Measurements from ENCODE around the gene TMEM225B.
A peak's percentile ranks its signal among the peaks of the same experiment; 100 is the strongest.

Gene TMEM225B

DNA sequence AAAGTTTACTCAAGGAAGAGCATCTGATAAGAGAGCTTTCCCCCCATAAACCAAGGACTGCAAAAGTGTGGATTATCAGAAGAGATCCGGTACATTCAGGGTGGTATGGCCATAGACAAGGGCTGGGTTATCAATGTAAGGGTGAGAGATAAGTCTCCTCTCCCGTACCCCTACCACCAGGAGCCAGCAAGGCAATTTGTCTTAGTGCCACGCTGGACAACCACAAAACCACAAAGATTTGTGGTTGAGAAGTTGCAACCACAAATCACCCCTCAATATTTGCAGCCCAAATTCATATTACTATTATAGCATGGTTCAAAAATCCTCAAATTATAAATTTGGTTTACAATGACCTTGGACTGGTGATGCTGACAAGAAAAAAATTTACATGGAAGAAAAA is 16.4 kb downstream of the TMEM225B start:
- TF ChIP-seq ZBTB17 (tag by site-specific recombination; IDR thresholded peaks at IDR 0.05), result no peak
- TF ChIP-seq, protein P1, sequence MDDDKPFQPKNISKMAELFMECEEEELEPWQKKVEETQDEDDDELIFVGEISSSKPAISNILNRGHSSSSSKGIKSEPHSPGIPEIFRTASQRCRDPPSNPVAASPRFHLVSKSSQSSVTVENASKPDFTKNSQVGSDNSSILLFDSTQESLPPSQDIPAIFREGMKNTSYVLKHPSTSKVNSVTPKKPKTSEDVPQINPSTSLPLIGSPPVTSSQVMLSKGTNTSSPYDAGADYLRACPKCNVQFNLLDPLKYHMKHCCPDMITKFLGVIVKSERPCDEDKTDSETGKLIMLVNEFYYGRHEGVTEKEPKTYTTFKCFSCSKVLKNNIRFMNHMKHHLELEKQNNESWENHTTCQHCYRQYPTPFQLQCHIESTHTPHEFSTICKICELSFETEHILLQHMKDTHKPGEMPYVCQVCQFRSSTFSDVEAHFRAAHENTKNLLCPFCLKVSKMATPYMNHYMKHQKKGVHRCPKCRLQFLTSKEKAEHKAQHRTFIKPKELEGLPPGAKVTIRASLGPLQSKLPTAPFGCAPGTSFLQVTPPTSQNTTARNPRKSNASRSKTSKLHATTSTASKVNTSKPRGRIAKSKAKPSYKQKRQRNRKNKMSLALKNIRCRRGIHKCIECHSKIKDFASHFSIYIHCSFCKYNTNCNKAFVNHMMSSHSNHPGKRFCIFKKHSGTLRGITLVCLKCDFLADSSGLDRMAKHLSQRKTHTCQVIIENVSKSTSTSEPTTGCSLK (tag by site-specific recombination; IDR thresholded peaks at IDR 0.05), result no peak
- TF ChIP-seq, protein P2, sequence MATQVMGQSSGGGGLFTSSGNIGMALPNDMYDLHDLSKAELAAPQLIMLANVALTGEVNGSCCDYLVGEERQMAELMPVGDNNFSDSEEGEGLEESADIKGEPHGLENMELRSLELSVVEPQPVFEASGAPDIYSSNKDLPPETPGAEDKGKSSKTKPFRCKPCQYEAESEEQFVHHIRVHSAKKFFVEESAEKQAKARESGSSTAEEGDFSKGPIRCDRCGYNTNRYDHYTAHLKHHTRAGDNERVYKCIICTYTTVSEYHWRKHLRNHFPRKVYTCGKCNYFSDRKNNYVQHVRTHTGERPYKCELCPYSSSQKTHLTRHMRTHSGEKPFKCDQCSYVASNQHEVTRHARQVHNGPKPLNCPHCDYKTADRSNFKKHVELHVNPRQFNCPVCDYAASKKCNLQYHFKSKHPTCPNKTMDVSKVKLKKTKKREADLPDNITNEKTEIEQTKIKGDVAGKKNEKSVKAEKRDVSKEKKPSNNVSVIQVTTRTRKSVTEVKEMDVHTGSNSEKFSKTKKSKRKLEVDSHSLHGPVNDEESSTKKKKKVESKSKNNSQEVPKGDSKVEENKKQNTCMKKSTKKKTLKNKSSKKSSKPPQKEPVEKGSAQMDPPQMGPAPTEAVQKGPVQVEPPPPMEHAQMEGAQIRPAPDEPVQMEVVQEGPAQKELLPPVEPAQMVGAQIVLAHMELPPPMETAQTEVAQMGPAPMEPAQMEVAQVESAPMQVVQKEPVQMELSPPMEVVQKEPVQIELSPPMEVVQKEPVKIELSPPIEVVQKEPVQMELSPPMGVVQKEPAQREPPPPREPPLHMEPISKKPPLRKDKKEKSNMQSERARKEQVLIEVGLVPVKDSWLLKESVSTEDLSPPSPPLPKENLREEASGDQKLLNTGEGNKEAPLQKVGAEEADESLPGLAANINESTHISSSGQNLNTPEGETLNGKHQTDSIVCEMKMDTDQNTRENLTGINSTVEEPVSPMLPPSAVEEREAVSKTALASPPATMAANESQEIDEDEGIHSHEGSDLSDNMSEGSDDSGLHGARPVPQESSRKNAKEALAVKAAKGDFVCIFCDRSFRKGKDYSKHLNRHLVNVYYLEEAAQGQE (tag by site-specific recombination; IDR thresholded peaks at IDR 0.05), result no peak
- TF ChIP-seq ZNF791 (tag by site-specific recombination; IDR thresholded peaks at IDR 0.05), result no peak
- no peak for TF ChIP-seq ZNF792 (tag by site-specific recombination; IDR thresholded peaks at IDR 0.05)
- TF ChIP-seq, protein P3, sequence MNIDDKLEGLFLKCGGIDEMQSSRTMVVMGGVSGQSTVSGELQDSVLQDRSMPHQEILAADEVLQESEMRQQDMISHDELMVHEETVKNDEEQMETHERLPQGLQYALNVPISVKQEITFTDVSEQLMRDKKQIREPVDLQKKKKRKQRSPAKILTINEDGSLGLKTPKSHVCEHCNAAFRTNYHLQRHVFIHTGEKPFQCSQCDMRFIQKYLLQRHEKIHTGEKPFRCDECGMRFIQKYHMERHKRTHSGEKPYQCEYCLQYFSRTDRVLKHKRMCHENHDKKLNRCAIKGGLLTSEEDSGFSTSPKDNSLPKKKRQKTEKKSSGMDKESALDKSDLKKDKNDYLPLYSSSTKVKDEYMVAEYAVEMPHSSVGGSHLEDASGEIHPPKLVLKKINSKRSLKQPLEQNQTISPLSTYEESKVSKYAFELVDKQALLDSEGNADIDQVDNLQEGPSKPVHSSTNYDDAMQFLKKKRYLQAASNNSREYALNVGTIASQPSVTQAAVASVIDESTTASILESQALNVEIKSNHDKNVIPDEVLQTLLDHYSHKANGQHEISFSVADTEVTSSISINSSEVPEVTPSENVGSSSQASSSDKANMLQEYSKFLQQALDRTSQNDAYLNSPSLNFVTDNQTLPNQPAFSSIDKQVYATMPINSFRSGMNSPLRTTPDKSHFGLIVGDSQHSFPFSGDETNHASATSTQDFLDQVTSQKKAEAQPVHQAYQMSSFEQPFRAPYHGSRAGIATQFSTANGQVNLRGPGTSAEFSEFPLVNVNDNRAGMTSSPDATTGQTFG (tag by site-specific recombination; IDR thresholded peaks at IDR 0.05; ENCODE audit: borderline replicate concordance), result no peak
- TF ChIP-seq KLF9 (tag by site-specific recombination; IDR thresholded peaks at IDR 0.05; ENCODE audit: low read depth), result no peak
- no peak for TF ChIP-seq ZBTB20 (tag by site-specific recombination; IDR thresholded peaks at IDR 0.05)
- TF ChIP-seq ZNF311 (tag by site-specific recombination; IDR thresholded peaks at IDR 0.05; ENCODE audit: borderline replicate concordance), result no peak
- TF ChIP-seq ZNF530 (tag by site-specific recombination; IDR thresholded peaks at IDR 0.05; ENCODE audit: low read depth), result no peak
- TF ChIP-seq BCL11B (tag by site-specific recombination; IDR thresholded peaks at IDR 0.05; ENCODE audit: low read depth), result no peak
- TF ChIP-seq ZNF174 (tag by site-specific recombination; IDR thresholded peaks at IDR 0.05), result no peak
- TF ChIP-seq KLF8 (tag by site-specific recombination; IDR thresholded peaks at IDR 0.05), result no peak
- no peak overlapping the region for H3K4me3 ChIP-seq (ENCODE audit: low read depth, low read length)
- no peaks in the 10 kb centered on the region for H3K9me3 ChIP-seq (ENCODE audit: control insufficient read depth, insufficient read depth, low read depth, low read length)
- POLR2A ChIA-PET, result no interaction called here
- no peaks in the 10 kb centered on the region for H3K4me1 ChIP-seq (ENCODE audit: control insufficient read depth, insufficient read depth, low read length)
- CTCF ChIA-PET, result interaction anchor here (1.3 to 2.1 kb wide), 2 partner anchors 10 to 89 kb away, joined by 4 to 9 read pairs; no protein-coding TSS in a partner anchor
- peaks cover 6 to 15% of the 10 kb centered on the region in 2 experiments for H3K36me3 ChIP-seq (ENCODE audit: control insufficient read depth in 2 of 2, insufficient read depth in 1 of 2, low read length in 2 of 2)
- no peak overlapping the region for H3K27ac ChIP-seq (ENCODE audit: extremely low read depth, low read depth, low read length)

DNA sequence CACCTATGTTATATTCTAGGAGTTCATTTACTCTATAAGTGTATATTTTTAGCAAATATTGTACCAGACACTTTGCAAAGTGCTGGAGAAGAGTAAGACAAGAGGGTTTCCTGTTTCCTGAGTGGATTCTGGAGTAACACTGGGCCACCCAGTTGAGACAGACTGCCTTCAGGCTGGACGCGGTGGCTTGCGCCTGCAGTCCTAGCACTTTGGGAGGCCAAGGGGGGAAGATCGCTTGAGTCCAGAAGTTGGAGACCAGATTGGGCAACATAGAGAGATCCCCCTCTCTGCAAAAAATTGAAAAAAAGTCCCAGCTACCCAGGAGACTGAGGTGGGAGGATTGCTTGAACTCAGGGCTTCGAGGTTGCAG is 17.9 kb downstream of the TMEM225B start:
- ChIA-PET CTCF (interaction anchor here (0.6 to 2.1 kb wide), 8 partner anchors 9 to 375 kb away, joined by 3 to 9 read pairs (median 3); partner anchors contain the start of gene FAM200A), POLR2A (interaction anchor here (0.6 to 2.1 kb wide), 10 partner anchors 9 to 955 kb away, joined by 3 to 17 read pairs (median 6); partner anchors contain the start of genes FAM200A, ZKSCAN5, ZNF394 and ZNF655)
- TF ChIP-seq, protein P4, sequence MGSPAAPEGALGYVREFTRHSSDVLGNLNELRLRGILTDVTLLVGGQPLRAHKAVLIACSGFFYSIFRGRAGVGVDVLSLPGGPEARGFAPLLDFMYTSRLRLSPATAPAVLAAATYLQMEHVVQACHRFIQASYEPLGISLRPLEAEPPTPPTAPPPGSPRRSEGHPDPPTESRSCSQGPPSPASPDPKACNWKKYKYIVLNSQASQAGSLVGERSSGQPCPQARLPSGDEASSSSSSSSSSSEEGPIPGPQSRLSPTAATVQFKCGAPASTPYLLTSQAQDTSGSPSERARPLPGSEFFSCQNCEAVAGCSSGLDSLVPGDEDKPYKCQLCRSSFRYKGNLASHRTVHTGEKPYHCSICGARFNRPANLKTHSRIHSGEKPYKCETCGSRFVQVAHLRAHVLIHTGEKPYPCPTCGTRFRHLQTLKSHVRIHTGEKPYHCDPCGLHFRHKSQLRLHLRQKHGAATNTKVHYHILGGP (tag by site-specific recombination; IDR thresholded peaks at IDR 0.05), result no peak
- TF ChIP-seq ZNF184 (tag by site-specific recombination; IDR thresholded peaks at IDR 0.05), result peak; percentile 93

More for the DNA sequence above, 17.9 kb downstream of the TMEM225B start:
- peaks cover 15 to 30% of the 10 kb centered on the region in 2 experiments for H3K36me3 ChIP-seq (ENCODE audit: control insufficient read depth in 2 of 2, insufficient read depth in 1 of 2, low read length in 2 of 2)
- H3K4me3 ChIP-seq (ENCODE audit: low read depth, low read length), result no peak overlapping the region
- no peak overlapping the region for H3K27ac ChIP-seq (ENCODE audit: extremely low read depth, low read depth, low read length)
- H3K9me3 ChIP-seq (ENCODE audit: control insufficient read depth, insufficient read depth, low read depth, low read length), result no peaks in the 10 kb centered on the region
- no peaks in the 10 kb centered on the region for H3K4me1 ChIP-seq (ENCODE audit: control insufficient read depth, insufficient read depth, low read length)

Measured in HEK293 (cell line).